ENCODE measurements around the gene SLC22A17.

DNA sequence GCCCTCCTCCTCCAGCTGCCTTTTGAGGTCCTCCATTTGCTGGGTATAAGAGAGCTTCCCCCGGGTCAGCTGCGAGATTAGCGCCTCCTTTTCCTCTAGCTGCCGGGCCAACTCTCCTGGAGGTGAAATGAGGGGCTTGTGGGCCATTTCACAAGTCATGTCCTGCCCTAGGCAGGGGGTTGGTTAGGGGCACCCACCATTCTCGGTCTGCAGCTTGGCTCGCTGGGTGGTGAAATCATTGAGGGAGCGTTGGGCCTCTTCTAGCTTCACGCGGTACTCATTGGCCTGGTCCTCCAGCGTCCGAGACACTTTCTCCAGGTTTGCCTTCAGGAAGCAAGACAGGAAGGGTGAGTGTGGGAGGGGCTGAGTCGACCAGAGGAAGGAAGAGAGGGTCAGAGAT is 36.7 kb upstream of the SLC22A17 start:
- TF ChIP-seq, protein P1, sequence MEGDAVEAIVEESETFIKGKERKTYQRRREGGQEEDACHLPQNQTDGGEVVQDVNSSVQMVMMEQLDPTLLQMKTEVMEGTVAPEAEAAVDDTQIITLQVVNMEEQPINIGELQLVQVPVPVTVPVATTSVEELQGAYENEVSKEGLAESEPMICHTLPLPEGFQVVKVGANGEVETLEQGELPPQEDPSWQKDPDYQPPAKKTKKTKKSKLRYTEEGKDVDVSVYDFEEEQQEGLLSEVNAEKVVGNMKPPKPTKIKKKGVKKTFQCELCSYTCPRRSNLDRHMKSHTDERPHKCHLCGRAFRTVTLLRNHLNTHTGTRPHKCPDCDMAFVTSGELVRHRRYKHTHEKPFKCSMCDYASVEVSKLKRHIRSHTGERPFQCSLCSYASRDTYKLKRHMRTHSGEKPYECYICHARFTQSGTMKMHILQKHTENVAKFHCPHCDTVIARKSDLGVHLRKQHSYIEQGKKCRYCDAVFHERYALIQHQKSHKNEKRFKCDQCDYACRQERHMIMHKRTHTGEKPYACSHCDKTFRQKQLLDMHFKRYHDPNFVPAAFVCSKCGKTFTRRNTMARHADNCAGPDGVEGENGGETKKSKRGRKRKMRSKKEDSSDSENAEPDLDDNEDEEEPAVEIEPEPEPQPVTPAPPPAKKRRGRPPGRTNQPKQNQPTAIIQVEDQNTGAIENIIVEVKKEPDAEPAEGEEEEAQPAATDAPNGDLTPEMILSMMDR (IDR thresholded peaks at IDR 0.05) = no peak
- no peak for TF ChIP-seq POLR2A (IDR thresholded peaks at IDR 0.05)

All from heart left ventricle (tissue), 13 donors.